Inflammatory macrophage treated with lipopolysaccharide for 4 hours (primary cell): ENCODE measurements around the gene DBX2.
"Not testable (repeated sequence)": the region's sequence is repeated elsewhere in the genome, so short reads cannot be mapped to it uniquely, and the experiment has no call there.

Source experiments
- DNase-seq: peaks from one replicate; pipeline ENCODE4 v3.0.0-alpha.2; 2020

Gene DBX2

DNA sequence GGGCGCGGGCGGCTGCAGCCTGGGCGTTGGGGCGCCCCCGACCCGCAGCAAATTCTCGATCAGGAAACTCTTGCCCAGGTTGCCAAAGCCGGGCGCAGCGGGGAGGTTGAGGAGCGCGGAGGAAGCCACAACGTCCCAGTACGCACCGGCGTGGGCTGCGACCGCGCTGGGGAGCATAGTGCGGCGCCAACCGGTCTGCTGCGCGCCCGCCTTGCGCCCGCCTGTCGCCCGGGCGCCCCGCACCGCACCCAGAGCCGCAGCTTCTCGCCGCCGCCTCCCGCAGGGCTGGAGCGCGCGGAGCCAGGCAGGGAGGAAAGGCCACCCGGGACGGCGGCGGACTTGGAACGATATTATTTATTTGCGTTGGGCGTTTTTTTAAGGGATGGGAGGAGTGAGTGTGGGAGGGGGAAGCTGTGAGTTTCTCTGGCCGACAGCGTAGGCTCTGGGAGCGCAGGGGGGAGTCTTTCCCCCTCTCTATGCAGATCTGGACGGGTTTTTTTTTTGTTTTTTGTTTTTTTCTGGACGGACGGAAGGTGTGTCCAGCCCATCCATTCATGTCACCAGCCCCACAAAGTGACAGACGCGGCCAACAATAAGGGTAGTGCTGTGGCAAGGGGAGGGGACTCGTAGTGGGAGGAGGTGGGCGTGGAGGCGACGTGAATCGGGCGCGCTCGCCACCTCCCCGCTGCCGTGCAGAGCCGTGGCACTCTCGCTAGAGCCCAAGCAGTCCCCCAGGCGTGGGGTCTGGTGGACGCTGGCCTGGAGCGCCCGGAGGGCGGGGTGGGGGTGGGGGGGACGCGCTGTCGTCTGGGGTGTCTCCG lies at the start of gene DBX2:
DBX2 (minus strand) TSS at position 349 of the 821 bp plus-strand sequence; CDS start at position 177, 172 bp downstream.
- no peak for DNase-seq

GRCh38 chr12:45098766-45099165 lies 47.9 kb upstream of the DBX2 start:
- DNase-seq = no peak

DNA sequence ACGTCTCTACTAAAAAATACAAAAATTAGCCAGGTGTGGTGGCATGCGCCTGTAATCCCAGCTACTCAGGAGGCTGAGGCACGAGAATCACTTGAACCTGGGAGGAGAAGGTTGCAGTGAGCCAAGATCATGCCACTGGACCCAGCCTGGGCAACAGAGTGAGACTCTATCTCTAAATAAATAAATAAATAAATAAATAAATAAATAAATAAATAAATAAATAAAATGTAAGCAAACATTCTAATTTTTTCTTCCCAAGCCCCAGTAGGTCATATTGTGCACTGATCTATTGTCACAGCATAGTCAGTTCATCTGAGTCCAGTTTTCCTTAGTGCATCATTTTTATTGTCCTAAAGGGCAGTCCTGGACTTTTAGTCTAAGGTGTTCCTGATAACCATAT lies 44.5 kb upstream of the DBX2 start:
- DNase-seq = not testable (repeated sequence)

DNA sequence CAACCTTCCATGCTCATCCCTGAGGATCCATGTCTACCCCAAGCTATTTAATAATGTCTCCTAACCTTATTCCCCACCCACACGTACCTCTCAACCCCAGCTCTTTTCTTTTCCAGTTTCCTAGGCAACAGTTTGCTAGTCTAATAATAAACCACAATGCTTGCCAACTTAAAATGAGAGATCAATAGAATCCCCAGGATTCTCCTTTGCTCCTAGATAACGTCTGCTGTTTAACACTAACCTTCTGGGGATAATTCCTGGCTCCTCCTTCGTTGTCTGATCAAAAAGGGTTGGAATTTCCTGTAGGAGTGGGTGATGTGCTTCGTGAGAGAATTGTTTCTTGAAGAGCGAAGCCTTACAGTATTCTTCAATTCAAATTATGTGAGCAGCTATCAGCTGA lies 42.2 kb upstream of the DBX2 start:
- no peak for DNase-seq

DNA sequence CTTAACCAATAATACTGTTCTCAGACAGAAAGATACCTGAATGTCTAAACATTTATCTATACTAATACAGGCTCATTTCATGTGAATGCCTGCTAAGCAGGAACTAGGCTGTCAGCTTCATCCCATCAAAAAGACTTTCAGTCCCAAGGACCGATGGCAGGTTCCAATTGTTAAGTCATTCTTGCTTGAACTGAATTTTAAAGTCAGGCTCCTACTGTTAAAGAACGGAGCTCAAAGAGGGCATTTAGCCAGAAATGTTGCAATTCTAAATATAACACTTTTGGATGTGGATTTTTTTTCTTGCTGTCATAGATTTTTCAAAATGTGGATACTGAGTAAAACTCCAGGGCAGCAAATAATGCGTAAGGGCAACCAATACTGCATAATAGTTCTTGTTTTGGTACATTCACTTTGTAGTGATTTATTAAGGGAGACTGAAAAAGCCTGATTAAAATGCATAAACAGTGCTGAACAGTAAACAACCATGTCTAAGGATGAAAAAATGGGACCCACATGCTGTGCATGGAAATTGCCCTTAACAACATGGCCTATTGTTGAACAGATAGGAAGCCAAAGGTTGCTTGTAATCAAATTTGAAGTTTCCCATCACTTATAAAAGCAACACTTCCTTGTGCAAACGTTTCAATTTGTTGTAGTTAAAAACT lies 38.6 kb upstream of the DBX2 start:
- DNase-seq = no peak

DNA sequence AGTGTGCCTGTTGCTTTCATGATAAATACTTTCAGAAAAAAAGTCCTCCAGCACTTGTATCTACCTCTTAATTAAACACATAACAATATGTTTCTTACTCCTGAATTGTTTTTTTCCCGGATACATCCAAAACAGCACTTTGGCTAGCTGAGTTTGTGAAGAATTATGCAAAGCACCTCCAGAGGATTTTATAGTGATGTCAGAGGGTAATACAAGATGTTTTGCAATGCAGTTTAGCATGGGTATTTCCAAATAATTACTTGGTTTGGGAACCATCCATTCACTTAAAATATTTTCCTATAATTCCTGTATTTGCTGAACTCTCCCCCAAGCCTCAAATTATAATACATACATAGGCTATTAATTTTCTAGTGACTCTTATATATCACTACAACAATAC lies 37.7 kb upstream of the DBX2 start:
- no peak for DNase-seq

DNA sequence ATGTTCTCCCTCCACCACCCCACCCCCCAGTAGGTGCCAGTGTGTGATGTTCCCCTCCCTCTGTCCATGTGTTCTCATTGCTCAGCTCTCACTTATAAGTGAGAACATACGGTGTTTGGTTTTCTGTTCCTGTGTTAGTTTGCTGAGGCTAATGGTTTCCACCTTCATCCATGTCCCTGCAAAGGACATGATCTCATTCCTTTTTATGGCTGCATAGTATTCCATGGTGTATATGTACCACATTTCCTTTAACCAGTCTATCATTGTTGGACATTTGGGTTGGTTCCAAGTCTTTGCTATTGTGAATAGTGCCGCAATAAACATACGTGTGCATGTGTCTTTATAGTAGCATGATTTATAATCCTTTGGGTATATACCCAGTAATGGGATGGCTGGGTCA lies 33.3 kb upstream of the DBX2 start:
- not testable (repeated sequence) for DNase-seq

- no peak for DNase-seq
Measured at GRCh38 chr12:45077251-45077650, 26.4 kb upstream of the DBX2 start.

DNA sequence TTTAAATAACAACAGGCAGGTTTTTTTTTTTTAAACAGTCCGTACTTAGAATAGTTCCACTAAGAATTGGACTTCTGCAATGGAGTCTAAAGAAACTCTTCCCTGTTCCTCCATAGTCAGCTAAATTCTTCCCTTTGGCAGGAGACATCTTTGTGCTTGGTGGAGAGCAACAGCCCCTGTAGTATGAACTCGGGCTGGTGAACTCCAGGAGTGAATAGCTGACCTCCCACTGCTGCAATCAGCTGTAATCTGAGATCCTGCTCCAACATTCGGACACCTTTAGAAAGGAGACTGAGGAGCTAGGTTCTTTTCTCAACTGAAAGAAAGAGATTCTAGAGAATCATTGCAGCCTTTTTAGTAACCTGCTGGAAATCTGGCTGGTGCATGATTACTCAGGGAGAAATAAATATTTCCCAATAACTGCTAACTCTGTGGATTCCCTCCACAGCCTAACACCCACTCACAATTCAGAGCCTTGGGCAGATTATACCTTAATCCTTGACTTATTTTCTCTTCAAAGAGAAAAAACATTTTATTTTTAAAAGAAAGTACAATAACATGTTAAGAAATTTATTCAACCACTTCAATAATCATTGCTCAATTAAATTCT lies 25.6 kb upstream of the DBX2 start:
- DNase-seq = no peak

DNA sequence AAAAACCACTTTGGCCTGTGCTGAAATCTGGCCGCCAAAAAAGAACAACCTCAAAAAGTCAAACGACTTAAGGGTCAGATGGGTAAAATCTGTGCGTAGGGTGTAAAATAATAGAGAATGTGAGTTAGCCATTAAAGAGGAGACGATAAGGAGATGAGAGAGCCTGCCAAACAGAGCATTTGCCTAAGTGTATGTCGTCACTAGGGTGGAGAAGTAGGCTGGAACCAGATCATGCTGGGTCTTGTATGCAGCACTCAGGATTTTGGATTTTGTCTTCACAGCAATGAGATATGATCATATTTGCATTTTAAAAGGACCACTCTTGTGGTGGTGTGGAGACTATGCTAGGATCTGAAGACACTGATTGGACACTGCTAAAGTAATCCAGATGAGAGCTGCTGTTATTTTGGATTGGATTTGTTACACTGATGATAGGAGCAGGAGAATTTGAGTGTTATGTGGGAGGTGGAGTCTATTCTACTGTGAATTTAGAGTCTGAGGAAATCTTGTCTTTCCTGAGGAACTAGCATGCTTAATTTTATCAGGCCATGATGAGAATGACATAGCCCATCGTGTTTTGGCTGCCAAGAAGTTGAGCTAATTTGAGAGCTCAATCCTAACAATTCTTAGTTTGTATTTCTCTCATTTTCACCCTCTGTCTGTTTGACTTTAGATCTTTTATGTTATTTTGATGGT lies 24.8 kb upstream of the DBX2 start:
- no peak for DNase-seq

GRCh38 chr12:45065125-45065626 lies 14.3 kb upstream of the DBX2 start:
- DNase-seq = no peak

- DNase-seq = no peak
Measured at GRCh38 chr12:45060976-45061375, 10.1 kb upstream of the DBX2 start.

- no peak for DNase-seq
Measured at GRCh38 chr12:45051572-45052125, 750 bp upstream of the DBX2 start.

GRCh38 chr12:45049912-45050750 lies 768 bp downstream of the DBX2 start:
- no peak for DNase-seq

DNA sequence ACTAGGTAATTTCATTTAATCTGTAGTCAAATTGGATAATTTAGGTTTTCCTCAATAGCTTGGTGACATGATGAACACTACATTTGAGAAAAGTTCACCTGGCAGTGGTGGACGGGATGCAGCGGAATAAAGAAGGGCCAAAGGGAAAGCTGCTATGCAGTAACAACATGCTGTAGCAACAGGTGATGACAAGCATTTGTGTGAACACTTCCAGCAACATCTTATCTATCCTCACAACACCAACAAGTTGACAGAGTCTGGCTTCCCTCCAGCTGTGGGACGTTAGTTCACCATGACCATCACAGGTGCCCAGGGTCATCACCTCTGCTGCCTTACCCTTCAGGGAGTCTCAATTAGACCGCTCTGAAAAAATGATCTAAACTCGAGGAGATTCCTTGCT lies 8.3 kb downstream of the DBX2 start:
- DNase-seq = no peak

- DNase-seq = no peak
Measured at GRCh38 chr12:45040977-45041376, 9.9 kb downstream of the DBX2 start.

- DNase-seq = no peak
Measured at GRCh38 chr12:45039757-45040156, 11.1 kb downstream of the DBX2 start.

- no peak for DNase-seq
Measured at GRCh38 chr12:45034861-45035265, 16.0 kb downstream of the DBX2 start.

DNA sequence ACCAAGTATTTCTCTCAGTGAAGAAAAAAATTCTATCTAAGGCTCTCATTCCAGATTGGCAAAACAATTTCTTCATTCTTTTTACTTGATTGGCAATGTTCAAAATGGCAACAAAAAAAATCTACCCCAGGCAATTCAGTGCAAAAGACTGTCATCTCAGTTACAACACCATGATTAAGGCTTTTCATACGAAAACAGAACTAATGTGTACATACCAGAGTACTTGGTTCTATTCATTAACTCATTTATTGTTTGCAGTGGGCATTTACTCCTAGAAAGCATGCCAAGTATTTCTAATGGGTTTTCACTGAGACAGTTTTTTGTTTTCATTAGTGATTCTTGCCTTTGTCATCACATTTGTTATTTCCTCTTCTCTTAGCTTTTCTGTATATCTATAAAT lies 33.0 kb downstream of the DBX2 start:
- DNase-seq = no peak

GRCh38 chr12:45014396-45014795 lies 36.5 kb downstream of the DBX2 start:
- no peak for DNase-seq

- DNase-seq = no peak
Measured at GRCh38 chr12:45012749-45013148, 38.1 kb downstream of the DBX2 start.

DNA sequence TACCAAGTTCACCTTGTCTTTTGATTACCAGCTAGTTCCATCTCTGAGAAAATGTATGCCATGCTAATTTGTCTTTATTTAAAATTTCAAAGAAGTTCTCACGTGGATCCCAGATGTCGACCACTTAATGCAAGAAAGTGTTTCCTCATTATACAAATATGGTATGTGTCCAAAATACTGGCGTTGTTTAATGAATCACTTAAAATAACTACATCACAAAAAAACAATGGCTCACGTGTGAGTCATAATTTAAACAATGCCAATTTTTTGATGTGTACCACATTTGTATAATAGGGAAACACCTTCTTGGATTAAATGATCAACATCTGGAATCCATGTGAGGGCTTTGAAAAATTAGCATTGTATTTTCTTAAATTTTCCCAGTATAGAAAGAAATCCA lies 40.8 kb downstream of the DBX2 start:
- DNase-seq = no peak
